DND-41 (cell line): ENCODE results near the gene OR14I1.

Source experiments
- CTCF ChIP-seq: IDR thresholded peaks from 2 replicates; pipeline ENCODE4 v1.5.1; 2012; ENCODE audit warnings: borderline replicate concordance, low read length, moderate library complexity, mild to moderate bottlenecking; ENCODE audit not compliant: poor library complexity, severe bottlenecking; ENCODE audit errors: extremely low read depth
- EZH2 ChIP-seq: IDR thresholded peaks from 3 replicates; pipeline ENCODE4 v1.6.1; 2012; ENCODE audit warnings: borderline replicate concordance, low read depth, mild to moderate bottlenecking, moderate library complexity, low read length, inconsistent platforms; ENCODE audit not compliant: severe bottlenecking

GRCh38 chr1:248751142-248751541 lies 48.6 kb upstream of the OR14I1 start:
- TF ChIP-seq CTCF (no peak), EZH2 (no peak)
